ENCODE measurements around the gene GABRG3. TPM values are rescaled to one million over a fixed set of nuclear protein-coding genes. Genes with fewer than 3 reads are reported as not detected.
"Not testable (repeated sequence)": the region's sequence is repeated elsewhere in the genome, so short reads cannot be mapped to it uniquely, and the experiment has no call there.

The GABRG3 gene
- total RNA-seq, 4 donors from 2014 or later, result 0.97 to 3.9 (median 3.6) TPM; not detected in 1

DNA sequence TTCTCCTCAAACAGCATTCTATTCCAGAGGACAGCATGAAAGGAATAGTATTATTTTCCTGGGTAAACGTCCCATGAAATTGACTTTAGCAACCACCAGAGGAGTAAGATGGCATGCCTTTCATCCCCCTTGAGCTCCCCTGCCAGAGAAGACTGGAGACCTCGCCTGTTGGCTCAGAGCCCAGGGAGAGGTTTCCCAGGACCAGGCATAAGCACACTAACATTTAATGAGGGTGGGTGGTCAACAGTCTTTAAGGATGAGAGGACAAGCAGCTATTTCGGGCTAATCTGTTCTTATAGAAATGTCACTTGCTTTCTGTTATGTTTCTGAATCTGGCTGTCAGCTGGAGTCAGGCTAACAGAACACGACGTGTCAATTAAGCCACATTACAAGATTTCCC is 390.5 kb downstream of the GABRG3 start:
- no peak for DNase-seq (ENCODE audit: low spot score in 2 of 2)
- Histone ChIP-seq H3K27me3 (peaks cover 9% of the 10 kb centered on the region), H3K9me3 (no peaks in the 10 kb centered on the region), H3K4me3 (no peak overlapping the region), H3K36me3 (no peaks in the 10 kb centered on the region), H3K4me1 (peaks cover 2% of the 10 kb centered on the region), H3K27ac (no peak overlapping the region)
- TF ChIP-seq EP300 (IDR thresholded peaks at IDR 0.05) (no peak), POLR2AphosphoS5 (IDR thresholded peaks at IDR 0.05) (no peak), POLR2A (IDR thresholded peaks at IDR 0.05) (no peak)
- TF ChIP-seq, protein P1, sequence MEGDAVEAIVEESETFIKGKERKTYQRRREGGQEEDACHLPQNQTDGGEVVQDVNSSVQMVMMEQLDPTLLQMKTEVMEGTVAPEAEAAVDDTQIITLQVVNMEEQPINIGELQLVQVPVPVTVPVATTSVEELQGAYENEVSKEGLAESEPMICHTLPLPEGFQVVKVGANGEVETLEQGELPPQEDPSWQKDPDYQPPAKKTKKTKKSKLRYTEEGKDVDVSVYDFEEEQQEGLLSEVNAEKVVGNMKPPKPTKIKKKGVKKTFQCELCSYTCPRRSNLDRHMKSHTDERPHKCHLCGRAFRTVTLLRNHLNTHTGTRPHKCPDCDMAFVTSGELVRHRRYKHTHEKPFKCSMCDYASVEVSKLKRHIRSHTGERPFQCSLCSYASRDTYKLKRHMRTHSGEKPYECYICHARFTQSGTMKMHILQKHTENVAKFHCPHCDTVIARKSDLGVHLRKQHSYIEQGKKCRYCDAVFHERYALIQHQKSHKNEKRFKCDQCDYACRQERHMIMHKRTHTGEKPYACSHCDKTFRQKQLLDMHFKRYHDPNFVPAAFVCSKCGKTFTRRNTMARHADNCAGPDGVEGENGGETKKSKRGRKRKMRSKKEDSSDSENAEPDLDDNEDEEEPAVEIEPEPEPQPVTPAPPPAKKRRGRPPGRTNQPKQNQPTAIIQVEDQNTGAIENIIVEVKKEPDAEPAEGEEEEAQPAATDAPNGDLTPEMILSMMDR (IDR thresholded peaks at IDR 0.05), result no peak
- 58% methylated on average over 5 of the region's 5 CpGs for WGBS

DNA sequence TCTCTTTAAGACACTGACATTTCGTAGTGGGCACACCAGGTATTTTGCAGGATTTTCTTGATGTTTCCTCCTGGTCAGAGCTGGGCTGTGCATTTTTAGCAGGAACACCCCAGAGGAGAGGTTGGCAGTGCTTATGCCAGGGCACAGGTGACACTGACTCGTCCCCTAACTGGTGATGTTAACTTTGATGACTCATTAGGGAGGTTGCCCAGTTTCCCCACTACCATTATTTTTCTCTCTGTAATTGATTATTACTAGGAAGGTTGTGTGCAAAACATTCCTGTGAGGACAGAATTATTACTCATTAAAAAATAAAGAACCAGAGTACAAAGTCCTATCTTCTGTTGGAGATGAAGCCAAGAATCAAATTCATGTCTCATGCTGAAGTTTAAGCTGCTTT is 394.5 kb downstream of the GABRG3 start:
- Histone ChIP-seq H3K27me3 (no peaks in the 10 kb centered on the region), H3K9me3 (no peaks in the 10 kb centered on the region), H3K36me3 (no peaks in the 10 kb centered on the region), H3K4me1 (no peaks in the 10 kb centered on the region), H3K4me3 (no peak overlapping the region), H3K27ac (no peak overlapping the region)
- DNase-seq (ENCODE audit: low spot score in 2 of 2), result no peak
- TF ChIP-seq EP300 (IDR thresholded peaks at IDR 0.05) (no peak), POLR2A (IDR thresholded peaks at IDR 0.05) (no peak), POLR2AphosphoS5 (IDR thresholded peaks at IDR 0.05) (no peak)
- TF ChIP-seq, protein P1 (IDR thresholded peaks at IDR 0.05), result no peak
- 66% methylated on average over 2 of the region's 2 CpGs for WGBS

- not testable (repeated sequence) for DNase-seq (ENCODE audit: low spot score in 2 of 2); H3K9me3 ChIP-seq; H3K27me3 ChIP-seq; H3K4me3 ChIP-seq; H3K36me3 ChIP-seq; H3K27ac ChIP-seq; H3K4me1 ChIP-seq
- WGBS, result 82% methylated on average over 2 of the region's 2 CpGs
Measured at GRCh38 chr15:27377391-27377790, 406.4 kb downstream of the GABRG3 start.

- TF ChIP-seq, protein P1 (IDR thresholded peaks at IDR 0.05), result no peak
- TF ChIP-seq POLR2AphosphoS5 (IDR thresholded peaks at IDR 0.05) (no peak), EP300 (IDR thresholded peaks at IDR 0.05) (no peak), POLR2A (IDR thresholded peaks at IDR 0.05) (no peak)
- no peak overlapping the region for H3K27ac ChIP-seq
- no peaks in the 10 kb centered on the region for H3K4me1 ChIP-seq
- H3K9me3 ChIP-seq, result no peaks in the 10 kb centered on the region
- no peaks in the 10 kb centered on the region for H3K27me3 ChIP-seq
- 33% methylated on average over 8 of the region's 8 CpGs for WGBS
- no peak for DNase-seq (ENCODE audit: low spot score in 2 of 2)
- H3K4me3 ChIP-seq, result no peak overlapping the region
- H3K36me3 ChIP-seq, result no peaks in the 10 kb centered on the region
Measured at GRCh38 chr15:27382361-27383025, 411.5 kb downstream of the GABRG3 start.

GRCh38 chr15:27383726-27384125 is 412.7 kb downstream of the GABRG3 start:
- Histone ChIP-seq H3K9me3 (no peaks in the 10 kb centered on the region), H3K36me3 (no peaks in the 10 kb centered on the region), H3K27me3 (no peaks in the 10 kb centered on the region), H3K27ac (no peak overlapping the region), H3K4me1 (no peaks in the 10 kb centered on the region), H3K4me3 (no peak overlapping the region)
- no peak for DNase-seq (ENCODE audit: low spot score in 2 of 2)
- TF ChIP-seq, protein P1 (IDR thresholded peaks at IDR 0.05), result no peak
- WGBS, result 65% methylated on average over 4 of the region's 4 CpGs

DNA sequence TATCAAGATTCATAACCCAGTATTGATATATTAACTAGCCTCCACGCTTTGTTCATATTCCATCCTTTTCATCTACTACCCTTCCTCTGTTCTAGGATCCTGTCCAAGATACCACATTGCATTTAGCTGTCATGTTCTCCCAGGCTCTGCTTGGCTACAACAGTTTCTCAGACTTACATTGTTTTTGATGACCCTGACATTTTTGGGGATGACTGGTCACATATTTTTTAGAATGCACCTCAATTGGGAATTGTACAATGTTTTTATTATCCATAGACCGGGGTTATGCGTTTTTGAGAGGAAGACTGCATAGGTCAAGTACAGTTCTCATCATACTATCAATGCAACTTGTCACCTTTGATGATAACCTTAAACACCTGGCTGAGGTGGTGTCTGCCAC is 421.2 kb downstream of the GABRG3 start:
- WGBS, result 77% methylated on average over 3 of the region's 3 CpGs
- no peaks in the 10 kb centered on the region for H3K36me3 ChIP-seq
- no peak for DNase-seq (ENCODE audit: low spot score in 2 of 2)

More for the DNA sequence above, 421.2 kb downstream of the GABRG3 start:
- no peak overlapping the region for H3K27ac ChIP-seq
- H3K27me3 ChIP-seq, result no peaks in the 10 kb centered on the region
- H3K4me1 ChIP-seq, result no peaks in the 10 kb centered on the region
- H3K9me3 ChIP-seq, result peaks cover 3% of the 10 kb centered on the region
- no peak overlapping the region for H3K4me3 ChIP-seq
- TF ChIP-seq POLR2A (IDR thresholded peaks at IDR 0.05) (no peak), POLR2AphosphoS5 (IDR thresholded peaks at IDR 0.05) (no peak), EP300 (IDR thresholded peaks at IDR 0.05) (no peak)
- TF ChIP-seq, protein P1 (IDR thresholded peaks at IDR 0.05), result no peak
